Stromal cell of bone marrow (primary cell): ENCODE results near the gene RIMOC1.

Experiments used
- DNase-seq: peaks from one replicate; pipeline ENCODE4 v3.0.0-alpha.2; 2012; ENCODE audit warnings: low read depth

RIMOC1 gene, protein sequence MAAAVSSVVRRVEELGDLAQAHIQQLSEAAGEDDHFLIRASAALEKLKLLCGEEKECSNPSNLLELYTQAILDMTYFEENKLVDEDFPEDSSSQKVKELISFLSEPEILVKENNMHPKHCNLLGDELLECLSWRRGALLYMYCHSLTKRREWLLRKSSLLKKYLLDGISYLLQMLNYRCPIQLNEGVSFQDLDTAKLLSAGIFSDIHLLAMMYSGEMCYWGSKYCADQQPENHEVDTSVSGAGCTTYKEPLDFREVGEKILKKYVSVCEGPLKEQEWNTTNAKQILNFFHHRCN

GRCh38 chr5:41903892-41904799 lies at the start of gene RIMOC1:
Gene RIMOC1 (plus strand): TSS chr5:41904344. CDS start chr5:41904368, 24 bp downstream.
- peak; percentile 100 for DNase-seq

DNA sequence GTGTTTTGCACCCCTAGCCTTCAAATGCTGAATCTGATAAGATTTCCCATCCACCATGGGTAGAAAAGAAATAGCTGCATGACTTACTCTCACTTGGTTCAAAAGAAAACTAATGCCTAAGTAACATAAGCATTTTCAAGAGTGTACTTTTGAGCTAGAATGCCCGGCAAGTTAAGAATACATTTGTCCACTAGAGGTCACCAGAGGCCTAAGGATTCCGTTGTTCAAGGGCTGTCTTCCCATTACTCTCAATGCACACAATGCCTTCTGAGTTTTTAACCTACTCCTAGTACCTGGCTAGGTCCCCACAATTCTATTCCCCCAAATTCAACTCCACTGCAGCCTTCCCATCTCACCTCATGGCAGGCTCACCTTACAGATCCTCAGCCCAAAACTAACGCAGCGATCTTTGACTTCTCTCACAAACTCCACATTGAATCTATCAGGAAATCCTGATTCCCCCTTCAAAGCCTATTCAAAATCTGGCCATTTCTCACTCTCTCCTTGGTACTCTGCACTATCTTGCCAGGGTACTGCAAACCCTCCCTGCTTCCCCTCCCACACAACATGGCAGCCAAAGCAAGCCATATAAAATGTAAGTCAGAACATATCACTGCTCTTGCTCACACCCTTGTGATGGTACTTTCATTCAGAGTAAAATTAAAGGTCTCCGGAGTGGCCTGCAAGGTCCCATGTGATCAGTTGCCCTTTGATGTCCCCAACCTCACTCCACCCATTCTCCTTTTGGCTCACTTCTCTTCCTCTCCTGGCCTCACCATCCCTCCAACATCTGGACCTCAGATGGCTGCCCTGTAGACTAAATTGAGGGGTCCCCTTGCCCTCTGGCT lies 47.3 kb upstream of the RIMOC1 start:
- DNase-seq = peak; percentile 48

- DNase-seq = no peak
These were observed 46.2 kb upstream of the RIMOC1 start for GRCh38 chr5:41857989-41858388.

GRCh38 chr5:41858890-41859289 lies 45.3 kb upstream of the RIMOC1 start:
- DNase-seq = no peak

DNA sequence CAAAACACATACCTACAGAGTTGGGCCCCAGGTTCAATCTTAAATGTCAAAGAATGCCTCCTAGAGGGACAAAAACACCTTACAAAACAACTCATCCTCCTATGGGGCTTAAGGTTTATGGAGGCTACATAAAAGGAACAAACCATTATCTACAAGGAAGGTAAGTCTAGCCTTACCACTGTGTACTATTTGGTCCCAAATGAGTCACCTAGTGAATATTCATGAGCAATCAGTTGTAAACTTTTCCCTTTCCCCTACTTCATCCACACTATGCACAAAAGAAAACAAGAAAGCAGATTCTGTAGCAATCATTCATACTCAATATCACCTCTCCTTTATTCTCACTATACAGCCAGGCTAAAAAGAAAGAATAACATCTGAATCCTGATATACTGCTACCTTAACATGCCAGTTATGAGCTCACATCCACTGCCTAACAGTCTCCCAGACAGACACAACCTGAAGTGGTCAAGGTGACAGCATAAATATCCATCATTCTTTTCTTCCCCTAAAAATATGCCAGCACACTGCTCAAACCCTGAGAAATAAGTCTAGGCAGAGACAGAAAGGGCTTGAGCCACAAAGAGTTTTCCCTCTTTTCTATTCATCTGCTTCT lies 40.2 kb upstream of the RIMOC1 start:
- no peak for DNase-seq

DNA sequence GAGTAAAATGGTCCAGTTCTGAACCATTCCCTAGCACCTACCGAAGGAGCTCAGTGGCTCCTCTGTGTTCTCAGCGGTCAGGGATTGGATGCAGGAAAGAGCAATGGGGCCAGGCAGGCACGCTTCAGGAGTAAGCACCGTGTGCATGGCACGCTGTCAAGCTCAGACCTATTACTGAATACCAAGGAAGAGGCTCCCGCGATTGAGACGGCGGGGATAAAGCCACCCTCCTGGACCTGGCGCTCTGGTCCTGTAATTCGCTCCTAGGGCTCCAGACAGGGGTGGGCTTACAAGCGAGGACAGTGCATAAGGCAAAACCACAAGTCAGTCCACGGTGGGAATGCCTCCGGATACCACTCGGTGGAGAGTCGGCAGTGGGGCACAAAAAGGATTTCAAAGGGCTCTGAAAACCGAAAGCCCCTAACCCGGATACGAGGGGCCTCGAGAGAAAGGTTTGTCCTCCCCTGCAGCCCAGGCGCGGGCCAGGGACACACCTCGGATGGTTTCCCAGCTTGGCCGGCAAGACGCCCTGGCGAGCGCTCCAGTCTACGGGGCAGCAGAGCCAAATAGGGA lies 34.9 kb upstream of the RIMOC1 start:
- no peak for DNase-seq

DNA sequence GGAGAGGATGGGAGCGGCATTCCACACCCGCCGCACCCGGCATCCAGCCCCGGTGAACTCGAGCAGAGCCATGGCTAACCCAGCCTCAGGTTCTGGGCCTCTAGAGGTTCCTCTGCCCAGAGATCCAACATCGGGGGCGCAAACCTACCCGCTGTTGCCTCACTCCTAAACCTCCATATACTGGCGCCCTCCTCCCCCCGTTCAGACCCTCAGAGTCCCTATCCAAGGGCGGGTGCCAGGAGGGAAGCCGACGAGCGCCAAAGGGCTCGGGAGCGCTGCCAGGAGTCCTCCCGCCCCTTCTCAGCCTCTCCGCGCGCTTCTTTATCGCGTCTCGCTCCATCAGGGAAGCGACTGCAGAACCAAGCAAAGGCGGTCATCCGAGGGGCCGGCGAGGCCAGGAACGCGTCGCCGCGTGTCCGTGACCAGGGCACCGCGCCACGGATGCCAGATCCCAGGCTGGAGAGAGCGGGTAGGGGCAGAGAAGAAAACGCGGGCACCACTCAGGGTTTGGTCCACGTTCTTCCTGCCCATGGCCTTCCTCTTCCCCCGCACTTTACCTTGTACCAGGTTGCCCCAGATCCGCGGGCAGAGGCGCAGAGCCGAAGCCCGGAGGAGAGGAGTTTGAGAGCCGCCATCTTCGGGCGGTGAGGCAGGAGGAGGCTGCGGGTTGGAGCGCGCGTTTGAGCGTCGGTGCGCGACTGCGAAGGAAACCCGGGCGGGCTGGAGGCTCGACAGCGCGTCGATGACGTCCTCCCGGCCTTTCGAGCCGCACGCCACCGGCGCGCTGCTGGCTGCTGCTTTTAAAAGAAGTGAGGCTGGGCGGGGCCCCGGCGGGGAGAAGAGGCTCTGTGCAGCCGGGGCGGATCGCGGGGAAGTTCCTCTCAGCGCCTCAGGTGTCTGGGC lies 34.2 kb upstream of the RIMOC1 start, which contains the start of gene OXCT1:
Gene OXCT1, minus strand, starts transcription at position 702 of the 903 bp plus-strand sequence. Its CDS starts 67 bp downstream, at position 635.
- DNase-seq = peak; percentile 71

DNA sequence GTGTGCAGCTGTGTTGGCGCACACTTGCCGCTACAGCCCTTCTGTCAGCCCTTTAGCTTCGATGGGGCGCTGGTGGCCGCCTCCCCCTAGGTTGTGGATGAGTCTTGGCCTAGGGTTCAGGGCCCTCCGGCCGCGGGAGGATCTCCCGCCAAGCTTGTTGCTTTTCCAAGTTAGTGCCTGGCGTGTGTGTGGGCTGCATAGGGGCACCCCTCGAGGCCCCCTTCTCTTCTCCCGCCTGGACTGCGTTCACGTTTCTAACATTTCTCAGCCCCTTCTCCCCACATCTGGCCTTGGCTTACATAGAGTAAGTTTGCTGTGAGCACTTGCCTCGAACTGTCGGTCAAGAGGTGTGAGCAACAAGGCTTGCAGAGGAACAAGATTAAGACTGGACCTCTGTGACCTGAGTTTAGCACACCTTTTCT lies 33.5 kb upstream of the RIMOC1 start:
- DNase-seq = no peak

DNA sequence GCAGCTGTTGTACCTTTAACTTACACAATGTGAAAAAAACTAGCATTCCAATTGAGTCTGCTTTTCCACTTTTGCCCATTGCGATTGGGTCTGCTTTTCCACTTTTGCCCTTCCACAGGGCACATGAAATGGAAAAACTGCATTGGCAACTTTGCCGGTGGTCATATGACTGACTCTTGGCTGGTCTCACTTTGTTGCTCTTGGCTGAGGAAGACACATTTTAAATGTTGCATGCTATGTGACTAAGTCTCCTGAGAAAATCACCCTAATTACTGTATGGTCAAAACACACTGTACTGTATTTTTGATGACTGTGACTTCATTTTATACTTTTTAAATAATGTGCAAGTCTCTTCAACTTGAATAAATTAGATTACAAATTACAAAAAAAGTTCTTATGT lies 32.3 kb upstream of the RIMOC1 start:
- peak; percentile 95 for DNase-seq

- no peak for DNase-seq
These were observed 29.6 kb upstream of the RIMOC1 start for GRCh38 chr5:41874512-41875060.

DNA sequence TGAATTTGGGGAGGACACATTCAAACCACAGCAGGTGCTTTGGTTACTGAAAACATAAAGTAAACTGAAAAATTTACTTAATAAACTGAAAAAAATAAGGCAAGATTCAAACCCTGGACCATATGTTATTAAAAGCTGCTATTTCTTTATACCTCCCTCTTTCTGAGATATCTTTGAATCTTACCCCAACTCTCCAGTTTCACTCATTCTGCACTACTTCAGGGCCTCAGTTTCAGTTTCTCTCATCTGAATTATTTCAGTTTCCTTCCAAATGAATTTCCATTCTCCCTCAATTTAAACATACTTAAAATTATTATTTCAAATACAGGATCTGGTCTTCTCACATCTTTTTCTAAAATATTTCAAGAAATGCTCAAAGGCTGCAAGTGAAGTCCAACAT lies 29.0 kb upstream of the RIMOC1 start:
- no peak for DNase-seq

GRCh38 chr5:41876678-41877077 lies 27.5 kb upstream of the RIMOC1 start:
- no peak for DNase-seq

DNA sequence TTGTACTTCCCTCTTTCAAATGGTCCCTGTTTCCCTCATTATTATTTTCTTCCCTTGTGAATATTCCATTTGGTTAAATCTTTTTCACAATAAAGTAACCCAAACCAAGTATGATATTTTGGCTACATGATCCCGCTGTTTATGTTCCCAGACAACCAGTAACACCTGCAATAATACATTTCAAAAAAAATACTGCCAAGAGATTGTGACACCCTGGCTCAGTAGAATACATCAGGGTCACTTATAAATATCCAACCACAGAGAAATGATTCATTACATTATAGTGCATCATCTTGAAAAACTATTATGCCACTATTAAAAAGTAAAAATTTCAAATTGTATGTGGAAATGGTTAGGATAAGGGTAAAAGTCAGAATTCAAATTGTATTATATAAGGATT lies 26.7 kb upstream of the RIMOC1 start:
- no peak for DNase-seq

- no peak for DNase-seq
These were observed 26.0 kb upstream of the RIMOC1 start for GRCh38 chr5:41878173-41878572.

GRCh38 chr5:41878643-41879478 lies 25.3 kb upstream of the RIMOC1 start:
- DNase-seq = no peak

DNA sequence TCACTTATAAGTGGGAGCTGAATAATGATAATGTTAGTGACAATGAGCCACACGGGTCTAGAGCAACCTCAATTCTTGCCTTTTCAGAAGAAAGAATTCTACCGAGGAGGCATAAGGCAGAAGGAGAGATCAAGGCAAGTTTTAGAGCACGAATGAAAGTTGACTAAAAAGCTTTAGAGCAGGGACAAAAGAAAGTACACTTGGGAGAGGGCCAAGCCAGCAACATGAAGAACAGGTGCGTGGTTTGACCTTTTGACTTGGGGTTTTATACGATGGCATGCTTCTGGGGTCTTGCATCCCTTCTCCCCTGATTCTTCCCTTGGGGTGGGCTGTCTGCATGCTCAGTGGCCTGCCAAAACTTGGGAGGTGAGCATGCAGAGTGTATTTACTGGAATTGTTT lies 21.4 kb upstream of the RIMOC1 start:
- no peak for DNase-seq

- no peak for DNase-seq
These were observed 20.9 kb upstream of the RIMOC1 start for GRCh38 chr5:41883243-41883642.

DNA sequence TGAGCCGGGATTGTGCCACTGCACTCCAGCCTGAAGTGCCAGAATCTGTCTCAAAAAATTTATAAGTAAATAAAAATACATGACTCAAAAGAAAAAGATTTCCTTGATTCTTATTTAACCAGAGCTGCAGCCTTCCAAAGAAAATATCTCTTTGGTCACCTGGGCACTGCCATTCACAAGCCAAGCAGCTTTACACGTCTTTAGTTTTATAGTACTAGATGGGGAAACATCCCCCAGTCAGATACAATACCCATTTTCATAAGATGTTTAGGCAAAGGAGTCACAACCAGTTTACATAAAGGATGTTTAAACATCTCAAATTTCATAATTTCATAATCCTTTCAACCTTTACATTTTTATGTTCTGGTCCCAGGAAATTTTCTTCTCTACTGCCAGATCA lies 20.2 kb upstream of the RIMOC1 start:
- DNase-seq = no peak

GRCh38 chr5:41885286-41885685 lies 18.9 kb upstream of the RIMOC1 start:
- DNase-seq = no peak
